GM19035 (cell line): ENCODE results near the gene FCMR.
"Not testable (repeated sequence)": the region's sequence is repeated elsewhere in the genome, so short reads cannot be mapped to it uniquely, and the experiment has no call there.

Experiments
- ATAC-seq: cut with Tn5 transposase; IDR thresholded peaks from one replicate; pipeline ENCODE4 v1.9.1; 2021; ENCODE audit not compliant: unreplicated experiment

The FCMR gene

DNA sequence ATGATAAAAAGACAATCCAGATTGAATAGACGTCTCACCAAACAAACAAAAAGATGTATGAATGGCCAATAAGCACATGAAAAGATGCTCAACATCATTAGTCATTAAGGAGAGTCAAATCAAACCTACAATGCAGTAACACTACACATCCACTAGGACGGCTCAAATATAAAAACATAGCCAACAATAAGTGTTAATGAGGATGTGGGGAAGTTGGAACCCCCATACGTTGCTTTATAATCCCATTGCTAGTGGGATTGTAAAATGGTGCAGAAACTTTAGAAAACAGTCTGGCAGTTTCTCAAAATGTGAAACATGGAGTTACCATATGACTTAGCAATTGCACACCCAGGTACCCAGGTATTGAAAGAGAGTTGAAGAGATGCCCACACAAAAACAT lies 39.2 kb downstream of the FCMR start:
- ATAC-seq = no peak

DNA sequence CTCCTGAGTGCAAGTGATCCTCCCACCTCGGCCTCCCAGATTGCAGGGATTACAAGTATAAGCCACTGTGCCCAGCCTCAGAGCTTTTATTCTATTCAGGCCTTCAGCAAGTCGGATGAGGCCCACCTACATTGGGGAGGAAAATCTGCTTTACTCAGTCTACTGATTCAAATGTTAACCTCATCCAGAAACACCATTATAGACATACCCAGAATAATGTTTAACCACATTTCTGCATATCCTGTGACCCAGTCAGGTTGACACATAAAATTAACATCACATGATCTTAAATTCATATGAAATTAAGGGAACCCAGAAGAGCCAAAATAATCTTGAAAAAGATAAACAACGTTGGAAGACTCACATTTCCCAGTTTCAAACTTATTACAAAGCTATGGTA lies 41.4 kb downstream of the FCMR start:
- no peak for ATAC-seq

DNA sequence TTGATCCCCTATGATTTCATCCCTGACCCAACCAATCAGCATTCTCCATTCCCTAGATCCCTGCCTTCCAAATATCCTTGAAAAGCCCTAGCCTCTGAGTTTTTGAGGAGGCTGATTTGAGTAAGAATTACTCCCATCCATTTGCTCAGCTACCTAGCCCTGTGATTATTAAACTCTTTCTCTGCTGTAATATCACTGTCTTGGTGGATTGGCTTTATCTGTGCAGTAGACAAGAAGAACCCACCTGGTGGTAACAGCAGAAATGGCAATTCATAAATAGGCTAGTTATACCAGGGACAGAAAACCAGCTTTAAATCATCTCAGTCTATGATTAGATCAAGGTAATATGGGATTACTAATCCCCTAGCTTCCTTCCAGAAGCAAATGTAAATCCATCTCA lies 43.3 kb downstream of the FCMR start:
- no peak for ATAC-seq

DNA sequence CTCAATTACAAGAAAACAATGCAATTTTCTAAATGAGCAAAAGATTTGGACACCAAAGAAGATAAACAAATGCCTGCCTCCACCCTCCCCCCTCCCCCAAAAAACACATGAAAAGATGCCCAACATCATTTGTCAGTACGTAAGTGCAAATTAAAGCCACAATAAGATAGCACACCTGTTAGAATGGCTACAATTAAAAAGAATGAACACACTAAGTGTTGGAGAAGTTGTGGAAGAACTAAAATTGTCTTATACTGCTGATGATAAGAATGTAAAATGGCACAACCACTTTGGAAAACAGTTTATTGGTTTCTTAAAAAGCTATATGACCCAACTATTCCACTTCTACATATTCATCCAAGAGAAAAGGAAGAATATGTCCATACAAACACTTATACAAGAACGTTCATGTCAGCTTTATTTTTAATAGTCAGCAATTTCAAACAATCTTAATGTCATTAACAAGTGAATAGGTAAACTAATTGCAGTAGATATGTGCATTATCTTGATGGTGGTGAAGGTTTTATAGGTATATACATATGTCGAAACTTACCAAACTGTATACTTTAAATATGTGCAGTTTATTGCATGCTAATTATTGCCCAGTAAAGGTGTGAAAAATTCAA lies 45.9 kb downstream of the FCMR start:
- ATAC-seq = no peak

DNA sequence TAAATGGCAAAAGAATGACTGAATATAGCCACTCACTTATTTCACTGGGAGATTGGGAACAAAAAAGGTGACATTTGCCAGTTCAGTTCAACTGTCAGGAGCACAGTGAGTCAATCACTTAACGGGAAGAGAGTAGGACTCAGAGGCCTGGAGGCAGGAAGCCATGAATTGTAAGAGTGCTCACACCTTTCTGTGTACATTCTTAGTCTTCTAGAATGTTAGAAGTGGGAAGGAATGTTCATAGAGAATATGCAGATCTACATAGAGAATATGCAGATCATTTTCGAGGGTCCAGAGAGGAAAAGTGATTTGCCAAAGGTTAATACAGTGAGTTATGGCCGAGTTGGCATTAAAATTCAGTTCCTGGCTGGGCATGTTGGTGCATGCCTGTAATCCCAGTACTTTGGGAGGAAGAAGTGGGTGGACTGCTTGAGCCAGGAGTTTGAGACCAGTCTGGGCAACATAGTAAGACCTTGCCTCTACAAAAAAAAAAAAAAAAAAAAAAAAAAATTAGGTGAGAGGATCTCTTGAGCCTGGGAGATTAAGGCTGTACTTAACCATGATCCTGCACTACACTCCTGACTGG lies 48.0 kb downstream of the FCMR start:
- no peak for ATAC-seq

DNA sequence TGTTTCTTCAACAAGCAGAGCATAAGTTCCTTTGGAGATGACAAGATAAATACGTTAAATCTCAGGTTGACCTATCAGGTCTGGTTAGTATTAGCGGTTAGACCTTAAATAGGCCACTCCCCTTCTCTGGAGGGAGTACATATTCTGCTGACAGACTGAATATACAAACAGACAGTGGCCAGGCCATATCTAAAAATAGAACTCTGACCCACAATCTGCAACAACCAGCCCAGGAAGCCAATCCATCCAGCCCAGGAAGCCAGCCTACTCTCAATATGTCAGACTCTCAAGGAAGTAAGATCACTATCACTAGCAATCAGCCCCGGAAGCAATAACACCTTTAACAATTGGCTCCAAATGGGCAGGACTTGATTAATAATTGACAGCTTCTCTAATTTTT lies 49.6 kb downstream of the FCMR start:
- ATAC-seq = no peak

DNA sequence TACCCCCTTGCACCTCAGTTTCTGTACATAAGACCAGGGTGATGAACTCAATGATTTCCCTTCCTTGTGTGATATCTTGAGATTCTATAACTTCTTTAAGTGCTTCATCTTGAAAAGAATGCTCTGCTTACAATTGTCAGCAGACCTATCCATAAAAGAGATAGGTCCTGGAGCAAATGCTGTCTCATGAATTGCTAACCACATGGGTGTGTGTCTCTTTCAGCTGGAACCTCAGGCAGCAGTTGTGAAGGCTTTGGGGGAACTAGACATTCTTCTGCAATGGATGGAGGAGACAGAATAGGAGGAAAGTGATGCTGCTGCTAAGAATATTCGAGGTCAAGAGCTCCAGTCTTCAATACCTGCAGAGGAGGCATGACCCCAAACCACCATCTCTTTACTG lies 53.5 kb downstream of the FCMR start:
- no peak for ATAC-seq

DNA sequence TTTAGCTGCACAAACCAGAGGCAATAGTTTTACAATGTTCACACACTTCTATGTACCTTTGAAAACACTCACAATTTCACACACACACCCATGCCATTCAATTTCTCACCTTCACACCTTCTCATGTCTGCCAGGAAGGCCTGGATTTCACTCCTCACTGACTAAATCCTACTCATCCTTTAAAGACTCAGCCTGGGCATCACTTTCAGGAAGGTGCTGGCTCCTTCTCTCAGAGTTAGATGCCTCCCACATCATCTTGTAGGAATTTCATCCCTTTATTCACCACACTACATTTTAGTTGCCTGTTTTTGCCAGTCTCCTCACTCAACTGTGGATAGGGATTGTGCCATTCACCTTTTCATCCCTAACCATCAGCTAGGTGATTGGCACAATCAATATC lies 54.0 kb downstream of the FCMR start:
- ATAC-seq = no peak

DNA sequence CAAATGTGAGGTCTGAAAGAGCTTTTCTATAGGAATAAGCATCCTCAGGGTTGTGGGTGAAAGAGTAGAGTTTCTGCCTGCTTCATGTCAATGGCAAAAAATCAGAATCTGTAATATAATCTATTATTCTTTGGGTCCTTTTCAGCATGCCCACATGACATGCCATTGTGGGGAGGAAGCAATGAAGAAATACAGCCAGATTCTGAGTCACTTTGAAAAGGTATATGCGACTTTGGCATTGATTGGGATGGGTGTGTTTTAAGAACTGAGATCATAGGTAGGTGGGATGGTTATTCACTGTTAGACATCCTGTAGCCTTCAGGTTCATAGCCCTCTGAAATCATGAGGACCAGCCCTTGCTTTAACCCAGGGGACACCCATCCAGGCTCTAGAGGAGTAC lies 54.5 kb downstream of the FCMR start:
- no peak for ATAC-seq

DNA sequence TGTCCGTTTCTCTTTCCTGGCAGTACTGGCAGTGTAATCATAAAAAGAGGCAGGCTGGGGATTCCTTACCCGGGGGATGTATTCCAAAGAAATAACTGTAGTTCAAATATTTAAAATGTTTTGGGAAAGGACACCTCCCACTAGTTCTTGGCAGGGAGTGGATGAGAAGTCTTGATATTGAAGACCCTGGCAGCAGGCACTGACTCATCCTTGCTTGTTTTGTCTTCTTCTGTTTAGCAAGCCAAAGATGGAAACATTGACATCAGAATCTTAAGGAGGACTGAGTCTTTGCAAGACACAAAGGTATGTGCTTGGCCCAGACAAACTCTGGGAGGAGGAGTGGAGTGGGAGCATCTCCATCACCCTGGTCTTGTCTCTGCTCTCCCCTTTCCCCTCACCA lies 55.7 kb downstream of the FCMR start:
- no peak for ATAC-seq

DNA sequence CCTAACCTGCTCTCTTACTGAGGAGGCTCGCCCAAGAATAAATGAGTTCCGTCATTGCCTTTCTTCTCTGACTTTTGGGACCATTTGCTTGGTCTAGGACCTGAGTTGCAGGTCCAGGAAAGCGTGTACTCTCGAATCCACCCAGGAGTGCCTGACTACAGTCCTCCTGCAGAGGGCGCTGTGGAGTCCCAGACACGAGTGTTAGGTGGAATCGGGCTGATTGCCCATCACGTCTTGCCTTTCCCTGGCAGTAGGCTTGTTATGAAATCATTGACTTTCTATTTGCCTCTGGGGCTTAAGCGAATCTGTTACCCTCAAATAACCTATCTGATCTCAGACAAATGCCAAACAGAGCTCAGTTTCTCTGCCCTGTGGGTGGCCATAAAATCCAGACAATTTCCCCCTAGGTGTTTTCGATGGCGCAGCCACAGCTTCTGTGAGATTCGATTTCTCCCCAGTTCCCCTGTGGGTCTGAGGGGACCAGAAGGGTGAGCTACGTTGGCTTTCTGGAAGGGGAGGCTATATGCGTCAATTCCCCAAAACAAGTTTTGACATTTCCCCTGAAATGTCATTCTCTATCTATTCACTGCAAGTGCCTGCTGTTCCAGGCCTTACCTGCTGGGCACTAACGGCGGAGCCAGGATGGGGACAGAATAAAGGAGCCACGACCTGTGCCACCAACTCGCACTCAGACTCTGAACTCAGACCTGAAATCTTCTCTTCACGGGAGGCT lies 56.6 kb downstream of the FCMR start, which contains the start of gene IL20:
Gene IL20 (plus strand): TSS at position 685 of the 733 bp plus-strand sequence. CDS start 230 bp downstream, outside the sequence.
- ATAC-seq = no peak

DNA sequence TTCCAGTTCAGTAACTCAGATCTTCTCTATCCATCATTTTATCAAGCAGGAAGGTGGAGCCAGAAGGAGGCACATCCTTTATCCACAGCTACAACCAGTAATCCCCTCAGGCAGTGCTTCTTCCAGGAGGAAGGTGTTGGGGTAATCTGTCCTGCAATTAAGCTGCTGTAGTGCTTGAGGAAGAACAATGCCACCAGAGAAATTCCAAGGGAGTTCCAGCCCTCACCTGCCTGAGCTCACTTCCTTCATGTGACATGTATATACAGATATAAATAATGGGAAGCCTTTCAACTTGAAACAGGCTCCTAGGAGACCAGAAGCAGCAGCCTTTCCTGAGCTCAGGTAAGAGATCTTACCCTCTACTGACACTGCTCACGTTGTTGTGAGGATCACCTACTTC lies 58.5 kb downstream of the FCMR start:
- no peak for ATAC-seq

DNA sequence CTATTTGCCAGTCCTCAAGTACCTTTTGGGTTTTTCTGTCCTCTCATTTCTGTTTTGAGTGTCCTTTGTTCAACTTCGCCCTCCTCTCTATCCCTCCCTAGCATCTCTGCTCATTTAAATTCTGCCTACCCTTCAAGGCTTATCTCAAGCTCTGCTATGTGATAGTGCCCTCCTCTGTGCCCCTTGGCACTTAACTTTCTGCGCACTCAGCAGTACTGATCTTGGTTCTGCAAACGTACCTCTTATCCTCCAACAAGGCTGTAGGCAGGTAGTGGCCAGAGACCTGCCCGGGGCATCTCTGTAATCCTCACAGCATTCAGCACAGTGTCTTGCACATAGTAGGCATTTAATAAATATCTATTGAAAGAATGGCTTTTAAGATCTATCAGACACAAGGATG lies 61.6 kb downstream of the FCMR start:
- ATAC-seq = no peak

DNA sequence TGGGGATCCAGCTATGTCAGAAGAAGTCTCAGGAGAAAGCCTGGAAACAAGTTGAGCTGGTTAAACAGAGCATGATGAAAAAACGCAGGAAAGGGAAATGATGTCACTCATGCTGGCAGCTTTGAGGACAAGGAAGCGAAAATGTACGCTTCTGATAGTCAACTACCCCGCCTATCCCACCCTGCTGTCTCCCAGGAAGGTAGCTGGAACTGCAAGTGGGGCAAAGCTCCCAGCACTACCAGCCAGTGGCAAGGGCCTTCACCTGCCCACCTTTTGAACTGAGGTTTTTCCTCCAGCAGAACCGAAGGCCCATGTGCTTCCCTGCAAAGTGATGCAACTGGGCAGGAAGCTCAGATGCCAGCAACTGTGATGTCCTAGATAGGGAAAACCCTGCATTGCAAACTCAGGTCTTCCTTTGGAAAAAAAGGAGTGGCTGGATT lies 62.6 kb downstream of the FCMR start:
- ATAC-seq = no peak

DNA sequence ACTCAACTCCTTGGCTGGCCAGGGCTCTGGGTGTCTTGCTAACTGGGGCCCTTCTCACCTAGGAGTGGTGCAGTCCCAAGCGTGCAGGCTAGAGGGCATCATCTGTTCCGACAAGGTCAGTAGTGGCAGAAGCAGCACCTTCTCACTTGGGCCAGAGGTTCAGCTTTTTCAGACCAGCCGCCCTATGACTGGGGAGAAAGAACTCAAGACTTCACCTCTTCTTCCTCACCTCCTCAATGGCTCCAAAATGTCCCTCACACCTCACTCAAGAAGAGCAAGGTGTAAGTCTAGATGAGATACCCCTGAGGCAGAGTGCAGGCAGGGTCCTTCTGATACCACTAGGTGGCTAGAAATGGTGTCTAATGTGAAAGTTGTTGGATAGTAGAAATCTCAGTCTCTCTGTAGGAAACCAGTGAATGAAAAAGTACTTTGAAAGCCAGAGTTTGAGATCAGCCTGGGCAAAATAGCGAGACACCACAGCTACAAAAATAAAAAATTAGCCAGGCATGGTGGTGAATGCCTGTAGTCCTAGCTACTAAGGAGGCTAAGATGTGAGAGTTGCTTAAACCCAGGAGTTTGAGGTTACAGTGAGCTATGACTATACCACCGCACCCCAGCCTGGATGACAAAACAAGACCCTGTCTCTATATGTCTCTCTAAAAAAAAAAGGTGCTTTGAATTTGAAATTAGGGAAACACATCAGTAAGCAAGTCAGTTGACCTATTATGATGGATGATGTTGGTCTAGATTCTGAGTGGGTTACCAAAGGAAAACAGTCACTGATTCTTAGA lies 64.9 kb downstream of the FCMR start:
- ATAC-seq = no peak

DNA sequence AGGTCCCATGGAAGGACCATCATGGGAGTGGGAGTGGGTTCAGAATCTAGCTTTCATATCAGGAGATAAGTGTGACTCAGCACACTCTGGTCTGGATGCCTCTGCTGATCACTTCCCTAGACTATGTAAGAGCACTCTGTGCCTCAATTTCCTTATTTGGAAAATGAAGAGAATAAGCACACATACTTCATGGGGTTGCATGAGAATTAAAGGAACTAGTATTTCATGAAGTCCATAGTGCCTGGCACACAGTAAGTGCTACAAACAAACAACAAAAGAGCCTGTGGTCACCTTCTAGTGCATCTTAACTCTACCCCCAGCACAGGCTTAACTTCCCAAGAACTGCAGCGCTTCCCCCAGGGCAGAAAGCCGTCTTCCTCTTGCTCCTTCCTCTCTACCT lies 65.9 kb downstream of the FCMR start:
- ATAC-seq = no peak

DNA sequence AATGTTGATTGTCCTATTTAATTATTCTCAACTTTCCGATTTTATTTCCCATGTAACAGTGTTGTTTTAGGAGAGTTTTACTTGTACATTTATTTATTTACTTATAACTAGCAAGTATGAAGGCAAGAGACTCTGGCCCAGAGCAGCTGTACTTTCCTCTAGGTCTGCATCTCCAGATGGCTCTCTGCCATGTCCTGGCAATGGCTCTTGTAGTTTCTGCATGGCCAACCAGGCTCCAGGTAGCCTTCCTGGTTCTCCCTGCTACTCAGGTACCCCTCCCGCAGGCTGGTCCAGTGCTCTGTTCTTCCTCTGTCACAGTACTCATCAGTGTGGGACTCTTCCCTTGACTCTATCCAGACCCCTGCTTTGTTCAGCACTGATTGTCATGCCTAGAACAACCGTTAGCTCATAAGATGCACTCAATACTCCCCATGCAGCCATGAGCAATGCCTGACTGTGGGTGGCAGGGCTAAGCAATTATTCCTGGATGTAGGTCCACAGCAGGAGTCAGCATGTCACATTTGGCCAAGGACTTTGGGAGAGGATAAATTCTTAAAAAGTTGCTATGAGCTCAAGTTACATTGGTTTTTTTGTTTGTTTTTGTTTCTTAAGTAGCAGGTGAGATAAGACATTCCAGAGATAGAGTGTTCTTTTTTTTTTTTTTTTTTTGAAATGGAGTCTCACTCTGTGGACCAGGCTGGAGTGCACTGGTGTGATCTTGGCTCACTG lies 67.2 kb downstream of the FCMR start:
- ATAC-seq = no peak

DNA sequence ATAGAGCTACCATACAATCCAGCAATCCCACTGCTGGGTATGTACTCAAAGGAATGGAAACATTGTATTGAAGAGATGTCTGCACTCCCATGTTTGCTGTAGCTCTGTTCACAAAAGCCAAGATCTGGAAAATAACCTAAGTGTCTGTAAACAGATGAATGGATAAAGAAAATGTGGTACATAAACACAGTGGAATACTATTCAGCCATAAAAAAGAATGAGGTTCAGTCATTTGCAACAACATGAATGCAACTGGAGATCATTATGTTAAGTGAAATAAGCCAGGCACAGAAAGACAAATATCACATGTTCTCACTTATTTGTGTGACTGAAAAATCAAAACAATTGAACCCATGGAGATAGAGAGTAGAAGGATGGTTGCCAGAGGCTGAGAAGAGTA lies 68.0 kb downstream of the FCMR start:
- ATAC-seq = not testable (repeated sequence)
